Measurements from ENCODE around the gene RAX2. TPM values are rescaled to one million over a fixed set of nuclear protein-coding genes. Genes with fewer than 3 reads are reported as not detected.

Gene RAX2
- total and polyA plus RNA-seq, 9 of the 15 experiments (the other 6 are each of a cell fraction or from before 2014, with no cell fraction given) = not detected

GRCh38 chr19:3761382-3762129 is 10.5 kb downstream of the RAX2 start, which contains the start of gene APBA3 (continued):
- TF ChIP-seq KDM1A (IDR thresholded peaks at IDR 0.05) (peak in 1 of 2 experiments; percentile 53; a peak in 1 of 4 replicates), HMG20B (CRISPR knock-in tag; IDR thresholded peaks at IDR 0.05) (no peak), ZNF143 (CRISPR knock-in tag; IDR thresholded peaks at IDR 0.05) (peak; percentile 99), FUS (optimal IDR thresholded peaks at IDR 0.05; ENCODE audit: low read depth, low read length) (no peak), HMGN3 (IDR thresholded peaks at IDR 0.05; ENCODE audit: borderline replicate concordance, extremely low read depth, insufficient read length, low read depth, low read length) (peak; percentile 56), U2AF2 (optimal IDR thresholded peaks at IDR 0.05; ENCODE audit: low read depth, low read length) (no peak), SRSF3 (IDR thresholded peaks at IDR 0.05; ENCODE audit: insufficient read depth, low read length) (no peak), HIVEP1 (CRISPR knock-in tag; IDR thresholded peaks at IDR 0.05) (no peak), MYC (IDR thresholded peaks at IDR 0.05; ENCODE audit: low read depth, low read length) (peak; percentile 82), MYC (CRISPR knock-in tag; IDR thresholded peaks at IDR 0.05; ENCODE audit: borderline replicate concordance, low read depth) (peak; percentile 21; the same call in 1 of the 2 replicates), BMI1 (IDR thresholded peaks at IDR 0.05; ENCODE audit: low read length) (no peak), GTF2F1 (IDR thresholded peaks at IDR 0.05; ENCODE audit: low read depth, low read length) (no peak; the same call in 1 of the 2 replicates), SP2 (IDR thresholded peaks at IDR 0.05; ENCODE audit: extremely low read depth, low read depth, low read length, poor library complexity, severe bottlenecking) (no peak), ZBTB11 (CRISPR knock-in tag; IDR thresholded peaks at IDR 0.05) (peak in 2 of 3 experiments; percentile 87 to 98; a peak in 4 of 6 replicates), PCBP2 (IDR thresholded peaks at IDR 0.05; ENCODE audit: low read depth, low read length, poor library complexity, severe bottlenecking) (no peak), ZNF586 (CRISPR knock-in tag; conservative IDR thresholded peaks at IDR 0.05) (no peak; the same call in 1 of the 2 replicates), TARDBP (IDR thresholded peaks at IDR 0.05) (0 out of 2 replicates have a peak, but pooled peaks have one; percentile 77), SAP30 (IDR thresholded peaks at IDR 0.05; ENCODE audit: borderline replicate concordance, insufficient read depth, low read depth, low read length, poor library complexity, severe bottlenecking) (no peak), MBD2 (IDR thresholded peaks at IDR 0.05; ENCODE audit: borderline replicate concordance, low read depth) (peak; percentile 73), ZNF121 (CRISPR knock-in tag; conservative IDR thresholded peaks at IDR 0.05) (no peak; the same call in 1 of the 2 replicates)
- TF ChIP-seq, protein P1, sequence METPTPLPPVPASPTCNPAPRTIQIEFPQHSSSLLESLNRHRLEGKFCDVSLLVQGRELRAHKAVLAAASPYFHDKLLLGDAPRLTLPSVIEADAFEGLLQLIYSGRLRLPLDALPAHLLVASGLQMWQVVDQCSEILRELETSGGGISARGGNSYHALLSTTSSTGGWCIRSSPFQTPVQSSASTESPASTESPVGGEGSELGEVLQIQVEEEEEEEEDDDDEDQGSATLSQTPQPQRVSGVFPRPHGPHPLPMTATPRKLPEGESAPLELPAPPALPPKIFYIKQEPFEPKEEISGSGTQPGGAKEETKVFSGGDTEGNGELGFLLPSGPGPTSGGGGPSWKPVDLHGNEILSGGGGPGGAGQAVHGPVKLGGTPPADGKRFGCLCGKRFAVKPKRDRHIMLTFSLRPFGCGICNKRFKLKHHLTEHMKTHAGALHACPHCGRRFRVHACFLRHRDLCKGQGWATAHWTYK (CRISPR knock-in tag; IDR thresholded peaks at IDR 0.05) = peak; percentile 53; the same call in 1 of the 2 replicates

All from K562 (cell line).